Uterus (tissue), 4 donors: Measurements from ENCODE around the gene CPZ. TPM values are rescaled to one million over a fixed set of nuclear protein-coding genes. Genes with fewer than 3 reads are reported as not detected.

Experiments
- DNase-seq, 2 donors: peaks; one replicate each; pipeline ENCODE4 v3.0.0-alpha.2; 2019 to 2020
- H3K27ac ChIP-seq, 2 donors: fragments of 200-600 bp; sonication (generic); 1 replicate in 1 of 2; 2 replicates in 1 of 2; pipeline ENCODE4 v1.5.1; 2016 to 2018
- H3K27me3 ChIP-seq, 2 donors: fragments of 200-600 bp; sonication (generic); one replicate each; pipeline ENCODE4 v1.5.1; 2018 to 2019; ENCODE audit warnings: control low read depth in 1 of 2
- H3K36me3 ChIP-seq, 2 donors: fragments of 200-600 bp; sonication (generic); one replicate each; pipeline ENCODE4 v1.5.1; 2019; ENCODE audit warnings: control low read depth in 1 of 2
- H3K4me1 ChIP-seq, 2 donors: fragments of 200-600 bp; sonication (generic); one replicate each; pipeline ENCODE4 v1.5.1; 2018 to 2019; ENCODE audit warnings: control low read depth in 1 of 2
- H3K4me3 ChIP-seq, 2 donors: fragments of 200-600 bp; sonication (generic); 1 replicate in 1 of 2; 2 replicates in 1 of 2; pipeline ENCODE4 v1.5.1; 2018 to 2019; ENCODE audit warnings: mild to moderate bottlenecking in 1 of 2
- H3K9me3 ChIP-seq, 2 donors: fragments of 200-600 bp; sonication (generic); one replicate each; pipeline ENCODE4 v1.5.1; 2019; ENCODE audit warnings: control low read depth in 1 of 2
- POLR2A ChIP-seq, 2 donors: fragments of 450-650 bp; IDR thresholded peaks; one replicate each; pipeline ENCODE4 v1.6.1; 2016; ENCODE audit warnings: antibody characterized with exemption in 2 of 2, mild to moderate bottlenecking in 1 of 2, moderate library complexity in 1 of 2
- intact Hi-C: fragments of 100-400 bp; cut with DNase I; formaldehyde crosslinking; loops from one replicate; pipeline ENCODE4 v1.15.1; 2023; ENCODE audit warnings: low total_unique reads
- total RNA-seq, 4 donors: library from RNA; depleted of rRNA in 3 of 4; stranded (reverse); fragments of >200 nt in 3 of 4; gene quantifications; one replicate each; pipeline versions ENCODE4 v1.1.0 to v1.2.4, GENCODE V29; 2014 to 2023
- TF ChIP-seq, protein P1 (sequence below), 4 experiments: fragments of 200-600 bp in 2 of 4; fragments of 450-650 bp in 2 of 4; sonication (generic) in 2 of 4; IDR thresholded peaks; one replicate each; pipeline ENCODE4 v1.5.1; 2016 to 2019; ENCODE audit warnings: antibody characterized with exemption in 4 of 4, mild to moderate bottlenecking in 2 of 4, moderate library complexity in 1 of 4
- donor health status: DM: yes; HTN: yes; CAD: no.

CPZ gene
- total RNA-seq, 4 donors from 2014 or later: 0.29 to 45.8 (median 5.4) TPM

DNA sequence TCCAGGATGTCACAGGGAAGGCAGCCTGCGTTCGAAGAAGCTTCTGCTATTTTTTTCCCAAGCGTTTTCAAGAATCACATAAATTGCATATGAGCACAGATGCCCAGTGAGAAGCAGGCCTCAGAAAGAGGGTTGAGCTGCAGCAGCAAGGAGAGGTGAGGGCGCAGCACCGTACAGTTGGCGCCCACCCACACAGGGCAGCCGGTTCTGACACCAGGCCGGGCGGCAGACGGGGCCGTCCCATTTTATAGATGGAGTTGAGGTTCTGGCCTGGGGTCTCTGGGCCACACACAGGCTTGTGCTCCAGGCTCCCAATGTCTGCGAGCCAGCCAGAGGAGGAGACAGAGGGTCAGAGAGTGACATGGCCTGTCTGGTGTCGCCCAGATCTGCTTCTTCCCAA is 22.8 kb downstream of the CPZ start:
- H3K4me3 ChIP-seq: no peak overlapping the region
- no peaks in the 10 kb centered on the region for H3K9me3 ChIP-seq
- H3K4me1 ChIP-seq: no peaks in the 10 kb centered on the region
- no peaks in the 10 kb centered on the region for H3K36me3 ChIP-seq
- no peak for DNase-seq
- intact Hi-C loops: no loop called here
- H3K27me3 ChIP-seq: no peaks in the 10 kb centered on the region
- TF ChIP-seq, protein P1, sequence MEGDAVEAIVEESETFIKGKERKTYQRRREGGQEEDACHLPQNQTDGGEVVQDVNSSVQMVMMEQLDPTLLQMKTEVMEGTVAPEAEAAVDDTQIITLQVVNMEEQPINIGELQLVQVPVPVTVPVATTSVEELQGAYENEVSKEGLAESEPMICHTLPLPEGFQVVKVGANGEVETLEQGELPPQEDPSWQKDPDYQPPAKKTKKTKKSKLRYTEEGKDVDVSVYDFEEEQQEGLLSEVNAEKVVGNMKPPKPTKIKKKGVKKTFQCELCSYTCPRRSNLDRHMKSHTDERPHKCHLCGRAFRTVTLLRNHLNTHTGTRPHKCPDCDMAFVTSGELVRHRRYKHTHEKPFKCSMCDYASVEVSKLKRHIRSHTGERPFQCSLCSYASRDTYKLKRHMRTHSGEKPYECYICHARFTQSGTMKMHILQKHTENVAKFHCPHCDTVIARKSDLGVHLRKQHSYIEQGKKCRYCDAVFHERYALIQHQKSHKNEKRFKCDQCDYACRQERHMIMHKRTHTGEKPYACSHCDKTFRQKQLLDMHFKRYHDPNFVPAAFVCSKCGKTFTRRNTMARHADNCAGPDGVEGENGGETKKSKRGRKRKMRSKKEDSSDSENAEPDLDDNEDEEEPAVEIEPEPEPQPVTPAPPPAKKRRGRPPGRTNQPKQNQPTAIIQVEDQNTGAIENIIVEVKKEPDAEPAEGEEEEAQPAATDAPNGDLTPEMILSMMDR (IDR thresholded peaks at IDR 0.05): no peak
- TF ChIP-seq POLR2A (IDR thresholded peaks at IDR 0.05): no peak
- no peak overlapping the region for H3K27ac ChIP-seq

DNA sequence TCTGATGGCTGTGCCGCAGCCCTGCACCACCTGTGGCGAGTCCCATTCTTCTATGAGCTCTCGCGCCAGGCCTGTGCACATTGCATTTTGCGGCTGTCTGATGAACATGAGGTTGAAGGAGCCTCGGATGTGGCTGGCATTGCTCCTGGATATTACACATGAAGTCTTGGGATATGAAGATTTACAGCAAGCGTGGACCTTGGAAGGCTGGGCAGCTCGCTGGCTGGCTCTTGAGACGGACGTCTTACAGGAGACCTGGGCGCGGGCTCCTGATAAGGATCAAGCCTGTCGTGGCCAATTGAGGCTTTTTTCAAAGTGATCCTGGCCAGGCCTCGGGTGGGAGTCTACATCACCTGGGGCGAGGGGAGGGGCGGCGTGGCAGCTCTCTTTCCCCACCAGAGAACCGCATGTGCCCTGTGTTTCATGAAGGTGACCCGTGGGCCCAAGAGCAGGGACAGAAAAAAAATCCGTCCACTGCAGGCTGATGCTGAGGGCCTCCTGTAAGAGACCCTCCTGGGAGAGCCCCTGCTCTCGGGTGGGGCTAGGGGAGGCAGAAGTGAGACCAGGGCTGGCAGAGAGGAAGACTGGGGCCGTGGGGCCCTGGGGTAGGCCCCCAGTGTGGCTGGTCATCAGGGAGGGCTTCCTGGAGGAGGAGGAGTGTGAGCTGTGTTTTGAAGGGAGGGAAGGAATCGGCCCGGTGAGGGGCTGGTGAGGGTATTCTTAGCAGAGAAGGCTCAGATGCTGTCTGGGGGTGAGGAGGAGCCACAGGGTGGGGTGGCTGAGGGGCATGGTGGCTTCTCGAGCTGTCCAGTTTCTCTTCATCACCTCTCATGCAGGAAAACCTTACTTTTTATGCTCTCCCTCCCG is 23.6 kb downstream of the CPZ start:
- TF ChIP-seq POLR2A (IDR thresholded peaks at IDR 0.05): no peak
- TF ChIP-seq, protein P1 (IDR thresholded peaks at IDR 0.05): no peak
- no peak for DNase-seq
- no peaks in the 10 kb centered on the region for H3K27me3 ChIP-seq
- no peak overlapping the region for H3K27ac ChIP-seq
- no peaks in the 10 kb centered on the region for H3K4me1 ChIP-seq
- intact Hi-C loops: no loop called here
- H3K36me3 ChIP-seq: no peaks in the 10 kb centered on the region
- H3K9me3 ChIP-seq: no peaks in the 10 kb centered on the region
- H3K4me3 ChIP-seq: no peak overlapping the region

DNA sequence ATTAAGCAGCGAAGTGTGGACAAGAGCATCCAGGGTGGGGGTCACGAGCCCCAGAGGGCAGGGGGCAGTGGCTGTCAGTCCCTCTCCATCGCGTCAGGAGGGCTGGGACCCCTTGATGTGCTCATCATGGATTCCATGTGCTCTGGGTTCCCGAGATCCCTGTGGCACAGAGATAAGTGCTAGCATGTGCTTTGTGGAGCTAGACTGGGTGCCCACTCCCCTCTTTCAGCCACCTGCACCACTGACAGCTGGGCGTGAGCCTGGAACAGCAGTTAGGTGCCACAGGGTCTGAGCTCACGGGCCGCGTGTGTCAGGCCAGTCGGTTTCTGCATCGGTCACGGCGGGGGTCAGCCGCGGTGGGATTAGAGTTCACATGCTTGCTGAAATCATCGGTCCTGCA is 24.3 kb downstream of the CPZ start:
- no peaks in the 10 kb centered on the region for H3K27me3 ChIP-seq
- H3K27ac ChIP-seq: no peak overlapping the region
- H3K4me3 ChIP-seq: no peak overlapping the region
- DNase-seq: no peak
- no peaks in the 10 kb centered on the region for H3K36me3 ChIP-seq
- intact Hi-C loops: no loop called here
- H3K9me3 ChIP-seq: no peaks in the 10 kb centered on the region
- no peaks in the 10 kb centered on the region for H3K4me1 ChIP-seq
- TF ChIP-seq, protein P1 (IDR thresholded peaks at IDR 0.05): no peak
- TF ChIP-seq POLR2A (IDR thresholded peaks at IDR 0.05): no peak

DNA sequence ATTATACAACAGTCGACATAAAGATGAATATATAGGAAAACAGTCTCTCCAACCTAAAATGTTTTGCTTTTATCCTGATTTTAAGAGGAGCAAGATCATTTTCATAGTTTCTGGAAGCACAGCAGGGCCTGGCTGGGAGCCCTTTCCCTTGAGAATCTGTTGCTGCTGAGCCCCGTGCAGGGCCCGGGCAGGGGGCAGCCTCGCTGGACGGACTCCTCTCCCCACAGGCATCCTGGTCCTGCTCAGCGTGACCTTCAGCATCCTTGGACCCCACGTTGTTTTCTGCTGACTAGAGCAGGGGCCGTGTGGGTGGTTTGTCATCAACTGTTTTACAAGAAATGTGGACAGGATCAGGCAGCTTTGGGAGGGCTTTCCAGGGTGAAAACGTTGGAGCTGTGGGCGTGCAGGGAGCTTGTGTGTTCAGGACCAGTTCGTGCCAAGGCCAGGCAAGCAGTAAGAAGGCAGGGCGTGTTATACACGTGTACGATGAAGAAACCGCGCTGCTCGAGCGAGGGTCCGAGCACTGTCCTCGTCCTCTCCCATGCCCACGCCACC is 25.0 kb downstream of the CPZ start:
- Histone ChIP-seq H3K4me1 (no peaks in the 10 kb centered on the region), H3K27me3 (no peaks in the 10 kb centered on the region), H3K36me3 (no peaks in the 10 kb centered on the region), H3K27ac (no peak overlapping the region), H3K9me3 (no peaks in the 10 kb centered on the region), H3K4me3 (no peak overlapping the region)
- intact Hi-C loops: no loop called here
- DNase-seq: no peak
- TF ChIP-seq, protein P1 (IDR thresholded peaks at IDR 0.05): no peak
- TF ChIP-seq POLR2A (IDR thresholded peaks at IDR 0.05): no peak

DNA sequence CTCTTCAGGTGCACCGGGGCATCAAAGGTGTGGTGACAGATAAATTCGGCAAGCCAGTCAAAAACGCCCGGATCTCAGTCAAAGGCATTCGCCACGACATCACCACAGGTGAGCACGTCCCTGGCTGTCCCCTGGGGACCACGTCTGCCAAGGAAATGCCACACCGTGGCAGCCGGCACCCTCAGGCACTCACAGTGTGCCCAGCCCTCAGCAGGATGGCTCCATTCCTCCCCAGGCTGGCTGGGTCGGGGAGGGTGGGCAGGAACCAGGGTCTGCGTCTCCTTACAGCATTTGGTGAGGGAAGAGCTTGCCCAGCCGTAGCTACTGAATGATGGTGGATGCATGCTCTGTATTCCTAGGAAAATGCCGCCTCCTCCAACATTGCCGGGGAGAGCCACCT is 25.9 kb downstream of the CPZ start:
- TF ChIP-seq, protein P1 (IDR thresholded peaks at IDR 0.05): no peak
- TF ChIP-seq POLR2A (IDR thresholded peaks at IDR 0.05): no peak
- intact Hi-C loops: no loop called here
- H3K27ac ChIP-seq: no peak overlapping the region
- H3K27me3 ChIP-seq: no peaks in the 10 kb centered on the region
- H3K4me3 ChIP-seq: no peak overlapping the region
- no peaks in the 10 kb centered on the region for H3K4me1 ChIP-seq
- no peaks in the 10 kb centered on the region for H3K36me3 ChIP-seq
- no peak for DNase-seq
- no peaks in the 10 kb centered on the region for H3K9me3 ChIP-seq
